Activated T-helper 1 cell treated with Interleukin-2 at 50 U/mL for 16 hours (primary cell): ENCODE data around the gene AZU1.
A peak's percentile ranks its signal among the peaks of the same experiment; 100 is the strongest.

Experiments
- DNase-seq: peaks from one replicate; pipeline ENCODE4 v3.0.0-alpha.2; 2020; ENCODE audit warnings: low read depth

AZU1 gene

DNA sequence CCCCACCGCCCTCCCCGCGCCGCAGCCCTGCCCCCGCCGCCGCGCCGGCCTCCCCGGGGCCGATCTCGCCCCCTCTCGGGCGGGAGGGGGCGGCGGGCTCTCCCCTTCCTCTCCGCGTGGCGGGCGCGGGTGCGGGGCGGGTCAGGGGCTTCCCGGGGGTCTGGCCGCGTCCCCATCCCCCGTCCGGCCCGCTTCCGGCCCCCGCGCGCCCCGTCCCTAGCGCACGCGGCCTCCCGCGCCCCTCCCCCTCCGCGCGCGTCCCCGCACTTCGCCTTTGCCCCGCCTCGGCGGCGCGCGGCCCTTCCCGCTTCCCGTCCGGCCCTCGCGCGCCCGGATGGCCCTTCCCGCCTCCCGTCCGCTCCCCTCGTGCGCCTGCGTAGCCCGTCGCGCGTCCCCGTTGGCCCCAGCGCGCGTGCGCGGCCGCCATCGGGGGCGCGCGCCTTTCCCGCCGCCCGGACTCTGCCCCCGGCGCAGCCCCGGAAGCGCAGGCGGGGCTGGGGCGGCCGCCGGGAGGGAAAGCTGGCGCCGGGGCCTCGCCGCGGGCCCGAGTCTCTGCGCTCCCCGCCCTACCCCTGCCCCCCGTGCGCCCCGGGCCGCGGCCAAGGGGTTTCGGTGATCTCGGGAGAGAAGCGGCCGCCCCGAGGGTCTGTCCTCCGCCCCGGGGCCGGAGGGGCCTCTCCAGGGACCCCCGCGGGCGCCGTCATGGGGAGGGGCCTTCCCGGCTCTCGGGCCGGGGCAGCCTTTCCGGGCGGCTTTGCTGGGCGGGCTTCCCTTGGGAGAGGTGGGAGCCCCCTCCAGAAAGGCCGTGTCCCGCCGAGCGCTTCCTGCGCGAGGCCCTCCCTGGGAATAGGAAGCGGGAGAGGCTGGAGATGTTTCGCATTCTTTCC lies 29.9 kb upstream of the AZU1 start:
- peak; percentile 85 for DNase-seq

DNA sequence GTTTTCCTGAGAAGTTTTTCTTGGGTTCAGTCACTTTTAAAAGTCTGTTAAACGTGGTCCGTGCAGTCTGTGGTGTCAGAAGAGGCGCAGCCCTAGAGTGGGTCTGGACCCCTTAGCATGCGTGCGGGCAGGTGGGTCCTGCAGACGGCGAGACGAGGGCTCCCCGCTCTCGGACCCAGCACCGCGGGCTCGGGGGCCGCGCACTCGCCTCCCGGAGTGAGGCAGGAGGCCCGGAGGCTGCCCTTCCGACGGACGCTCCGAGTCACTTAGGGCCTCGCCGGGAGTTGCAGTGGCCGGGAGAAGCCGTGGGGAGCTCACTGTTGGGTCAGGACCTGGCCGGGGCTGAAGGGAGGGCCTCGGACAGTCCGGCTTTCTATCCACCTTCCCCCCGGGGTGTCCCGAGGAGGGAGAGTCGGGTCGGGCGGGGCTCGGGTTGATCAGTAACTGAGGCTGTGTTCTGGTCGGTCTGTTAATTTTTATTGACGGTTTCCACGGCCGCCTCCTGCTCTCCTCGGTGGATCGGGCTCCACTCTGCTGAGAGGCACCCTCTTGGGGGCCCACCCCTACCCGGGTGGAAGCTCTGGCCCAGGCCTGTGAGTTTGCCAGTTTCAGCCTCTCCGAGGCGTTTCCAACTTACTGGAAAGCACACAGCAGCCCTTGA lies 29.1 kb upstream of the AZU1 start:
- no peak for DNase-seq

DNA sequence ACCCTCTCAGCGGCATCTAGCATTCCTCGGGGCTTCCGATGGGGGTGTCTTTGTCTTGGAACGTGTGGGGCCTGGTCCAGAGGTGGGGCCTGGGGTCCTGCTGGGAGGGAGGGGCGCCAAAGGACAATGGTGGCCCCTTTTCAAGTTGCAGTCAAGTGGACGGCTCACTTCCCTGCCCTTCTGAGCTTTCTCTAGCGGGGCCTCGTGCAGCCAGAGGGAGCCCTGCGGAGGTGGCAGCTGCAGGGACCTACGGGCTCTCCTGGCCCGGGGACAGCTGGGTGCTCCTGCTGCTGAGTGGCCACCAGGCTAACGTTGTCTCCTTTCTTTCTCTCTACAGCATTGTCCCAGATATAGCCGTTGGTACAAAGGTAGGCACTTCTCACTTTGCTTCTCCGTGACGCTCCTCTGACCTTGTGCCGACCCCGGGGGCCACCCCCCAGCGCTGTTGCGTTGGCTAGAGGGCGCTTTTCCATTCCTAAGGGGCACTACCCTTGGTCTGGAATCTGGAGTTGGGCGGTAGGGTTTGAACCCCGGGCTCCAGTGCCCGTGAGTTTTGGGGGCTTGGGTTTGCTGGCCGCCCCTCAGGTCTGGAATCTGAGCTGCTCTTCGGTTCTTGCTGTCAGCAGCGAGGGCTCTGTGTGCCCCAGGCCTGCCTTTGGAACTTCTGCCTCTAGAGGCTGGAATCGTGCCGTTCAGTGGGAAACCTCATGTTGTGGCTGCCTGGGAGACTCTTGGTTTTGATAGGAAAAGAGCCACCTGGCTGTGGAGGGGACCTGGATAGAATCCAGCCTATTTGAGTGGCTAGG lies 28.4 kb upstream of the AZU1 start:
- DNase-seq, result no peak

DNA sequence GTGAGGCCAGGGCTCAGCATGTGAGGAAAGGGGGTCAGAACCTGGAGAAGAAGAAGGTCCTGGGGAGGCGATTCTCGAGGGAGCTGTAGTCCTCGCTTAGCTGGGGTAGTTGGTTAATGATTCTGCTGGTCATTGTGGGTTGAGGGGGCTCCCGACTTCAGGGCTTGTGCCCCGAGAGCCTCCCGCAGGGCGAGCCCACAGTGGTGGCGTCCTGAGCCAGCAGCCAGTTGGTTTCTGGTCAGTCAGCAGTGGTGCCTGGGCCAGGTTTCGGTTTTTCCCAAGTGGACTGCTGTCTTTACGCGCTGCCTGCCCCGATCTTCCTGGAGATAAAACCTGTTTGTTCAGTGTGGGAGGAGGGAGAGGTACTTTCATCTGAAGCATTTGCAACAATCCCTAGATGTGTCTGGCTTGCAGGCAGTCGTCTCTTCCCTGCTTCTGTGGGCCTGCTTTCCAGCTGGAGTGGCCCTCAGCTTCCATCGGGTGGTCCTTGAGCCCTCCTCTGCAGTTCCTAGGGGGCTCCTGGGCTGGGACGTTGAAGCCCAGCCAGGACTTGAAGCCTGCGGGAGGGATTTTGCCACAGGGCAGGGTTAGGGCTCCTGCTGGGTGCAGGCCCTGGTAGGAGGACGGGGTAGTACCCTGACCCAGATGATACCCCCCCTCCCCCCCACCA lies 27.1 kb upstream of the AZU1 start:
- DNase-seq, result no peak

DNA sequence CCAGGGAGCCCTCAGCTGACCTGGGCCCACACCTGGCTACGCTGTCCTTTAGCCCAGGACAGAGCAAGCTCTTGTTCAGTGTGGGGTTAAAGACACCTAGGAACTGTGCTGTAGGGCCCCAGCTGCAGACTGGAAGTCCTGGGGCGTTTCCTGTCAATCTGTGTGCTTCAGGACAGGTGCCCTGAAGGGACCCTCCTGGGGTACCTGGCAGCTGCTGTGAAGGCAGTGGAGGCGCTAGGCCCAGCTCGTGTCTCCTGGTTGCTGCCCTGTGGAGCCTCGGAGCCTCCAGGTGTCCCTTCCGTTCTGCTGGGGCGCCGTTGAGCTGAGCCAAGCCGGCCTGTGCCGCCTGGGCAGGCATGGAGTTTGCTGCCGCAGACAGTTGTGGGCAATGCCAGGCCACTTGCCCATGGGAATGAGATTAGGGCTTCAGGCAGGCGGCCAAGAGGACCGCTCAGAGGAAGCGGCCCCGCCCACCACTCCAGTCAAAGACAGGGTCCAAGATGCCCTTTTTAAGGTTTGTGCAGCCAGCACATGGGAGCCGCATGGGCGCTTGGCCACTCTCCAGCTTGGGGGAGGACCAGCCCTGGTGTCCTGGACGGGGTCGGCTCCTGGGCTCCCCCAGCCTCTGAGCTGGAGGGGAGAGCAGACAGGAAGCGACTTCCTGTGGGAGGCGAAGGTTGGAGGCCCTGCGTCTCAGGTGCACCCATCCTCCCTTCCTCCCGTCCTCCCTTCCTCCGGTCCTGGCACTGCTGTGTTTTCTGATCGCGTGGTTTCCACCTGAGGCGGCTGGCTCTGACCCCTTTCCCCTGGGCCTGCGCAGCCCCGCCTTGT lies 26.4 kb upstream of the AZU1 start:
- no peak for DNase-seq

DNA sequence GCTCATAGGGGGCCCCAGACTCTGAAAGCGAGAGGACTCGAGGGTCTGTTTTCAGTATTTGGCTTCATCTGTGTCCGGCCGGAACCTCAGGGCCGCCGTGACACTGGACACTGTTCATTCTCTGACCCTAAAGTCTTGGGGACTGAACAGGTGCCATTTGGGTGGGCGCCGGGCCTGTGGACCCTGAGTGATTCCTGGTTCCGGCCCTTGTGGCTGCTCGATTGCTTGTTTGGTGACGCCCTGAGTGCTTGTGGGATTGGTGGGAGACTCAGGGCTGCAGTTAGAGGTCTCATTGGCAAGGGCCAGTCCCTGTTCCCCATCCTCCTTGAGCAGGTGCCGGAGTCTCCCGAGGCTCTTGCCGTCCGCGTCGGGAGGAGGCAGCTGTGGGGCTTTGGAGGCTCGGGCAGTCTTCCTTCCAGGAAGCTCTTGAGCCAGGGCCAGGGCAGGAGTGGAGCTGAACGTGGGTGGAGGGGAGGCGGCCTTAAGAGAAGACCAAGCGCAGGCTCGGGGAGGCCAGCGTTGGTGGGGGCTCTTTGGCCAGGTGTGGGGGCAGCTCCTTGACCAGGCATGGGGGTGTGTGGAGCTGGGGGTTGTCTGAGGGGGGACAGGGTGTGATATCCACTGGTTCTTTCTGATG lies 25.7 kb upstream of the AZU1 start:
- no peak for DNase-seq

DNA sequence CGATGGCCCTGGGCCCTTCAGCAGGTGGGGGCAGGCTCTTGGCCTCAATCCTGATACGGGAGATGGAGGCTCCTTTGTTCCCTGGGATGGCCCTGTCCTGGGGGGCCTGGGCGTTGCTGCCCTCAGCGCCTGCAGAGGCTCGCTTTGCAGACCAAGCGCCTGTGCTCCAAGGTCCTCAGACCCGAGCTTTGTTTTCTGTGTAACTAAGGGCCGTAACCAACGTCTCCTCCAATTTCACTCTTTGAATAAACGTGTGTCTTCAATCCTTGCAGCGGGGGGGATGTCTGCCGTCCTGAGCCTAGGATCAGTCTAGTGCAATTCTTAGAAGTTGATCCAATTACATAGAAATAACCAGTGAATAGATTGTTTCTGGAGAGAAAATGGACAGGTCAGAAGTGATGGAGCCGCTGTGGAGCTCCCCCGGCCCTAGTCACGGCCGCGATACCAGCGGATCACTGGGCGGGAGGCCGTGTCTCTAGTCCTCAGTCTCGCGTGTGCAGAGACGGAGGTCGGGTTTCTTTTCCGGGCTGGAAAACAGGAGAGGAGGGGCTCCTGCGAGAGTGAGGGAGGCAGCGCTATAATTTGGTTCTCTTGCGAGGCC lies 25.0 kb upstream of the AZU1 start:
- DNase-seq, result no peak

DNA sequence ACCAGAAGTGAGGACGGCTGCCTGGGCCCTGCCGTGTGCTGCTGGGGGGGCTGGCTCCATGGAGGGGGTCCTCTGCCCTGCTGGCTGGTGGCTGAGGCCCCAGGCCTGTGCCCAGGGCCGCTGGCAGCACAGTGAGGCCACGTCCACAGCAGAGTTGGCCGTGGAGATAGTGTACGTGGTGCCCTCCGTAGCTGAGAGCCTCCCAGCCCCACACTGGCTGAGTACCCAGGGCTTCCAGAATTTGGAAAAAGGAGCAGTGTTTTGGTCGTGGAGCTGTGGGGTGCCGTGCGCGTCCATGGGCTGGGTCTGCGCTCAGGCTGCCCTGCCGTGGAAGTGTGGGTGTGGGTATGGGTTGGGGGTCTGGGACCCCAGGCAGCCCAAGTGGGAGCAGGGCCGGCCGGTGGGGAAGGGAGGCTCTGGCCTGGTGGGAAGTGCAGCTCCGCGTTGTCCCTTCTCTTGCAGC lies 24.5 kb upstream of the AZU1 start:
- DNase-seq, result no peak

DNA sequence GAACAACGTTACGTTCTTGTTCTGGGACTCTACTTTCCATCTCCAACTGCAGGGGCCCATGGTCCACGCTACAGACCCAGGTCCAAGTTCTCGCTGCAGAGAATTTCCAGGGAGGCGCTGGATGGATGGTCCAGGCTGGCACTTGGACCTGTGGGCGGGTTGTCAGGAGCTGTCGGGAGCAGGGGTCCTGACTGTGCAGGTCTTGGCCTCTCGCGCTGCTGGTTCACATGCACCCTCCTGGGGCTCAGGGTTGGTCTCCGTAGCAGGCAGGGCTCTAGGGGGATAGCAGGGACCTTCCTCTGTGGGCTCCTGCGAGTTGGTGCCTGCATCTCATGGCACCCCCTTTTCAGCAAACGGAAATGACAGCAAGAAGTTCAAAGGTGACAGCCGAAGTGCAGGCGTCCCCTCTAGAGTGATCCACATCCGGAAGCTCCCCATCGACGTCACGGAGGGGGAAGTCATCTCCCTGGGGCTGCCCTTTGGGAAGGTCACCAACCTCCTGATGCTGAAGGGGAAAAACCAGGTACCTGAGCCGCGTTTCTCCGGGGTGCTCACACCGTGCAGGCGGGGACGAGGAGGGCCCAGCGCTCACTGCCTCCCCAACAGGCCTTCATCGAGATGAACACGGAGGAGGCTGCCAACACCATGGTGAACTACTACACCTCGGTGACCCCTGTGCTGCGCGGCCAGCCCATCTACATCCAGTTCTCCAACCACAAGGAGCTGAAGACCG lies 23.8 kb upstream of the AZU1 start:
- no peak for DNase-seq

DNA sequence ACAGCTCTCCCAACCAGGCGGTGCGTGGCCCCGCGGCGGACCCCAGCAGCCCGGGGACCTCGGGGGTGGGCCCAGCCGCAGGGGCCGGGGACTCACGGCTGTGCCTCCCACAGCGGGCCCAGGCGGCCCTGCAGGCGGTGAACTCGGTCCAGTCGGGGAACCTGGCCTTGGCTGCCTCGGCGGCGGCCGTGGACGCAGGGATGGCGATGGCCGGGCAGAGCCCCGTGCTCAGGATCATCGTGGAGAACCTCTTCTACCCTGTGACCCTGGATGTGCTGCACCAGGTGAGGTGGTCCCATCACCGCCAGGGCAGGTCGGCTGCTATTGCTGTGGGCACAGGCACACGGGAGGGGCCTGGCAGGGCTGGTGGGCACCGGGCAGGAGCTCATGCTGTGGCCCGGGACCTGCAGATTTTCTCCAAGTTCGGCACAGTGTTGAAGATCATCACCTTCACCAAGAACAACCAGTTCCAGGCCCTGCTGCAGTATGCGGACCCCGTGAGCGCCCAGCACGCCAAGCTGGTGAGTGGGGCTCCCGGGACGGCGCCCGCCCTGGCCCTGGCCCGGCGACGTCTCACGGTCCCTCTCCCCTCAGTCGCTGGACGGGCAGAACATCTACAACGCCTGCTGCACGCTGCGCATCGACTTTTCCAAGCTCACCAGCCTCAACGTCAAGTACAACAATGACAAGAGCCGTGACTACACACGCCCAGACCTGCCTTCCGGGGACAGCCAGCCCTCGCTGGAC lies 23.0 kb upstream of the AZU1 start:
- DNase-seq, result no peak

DNA sequence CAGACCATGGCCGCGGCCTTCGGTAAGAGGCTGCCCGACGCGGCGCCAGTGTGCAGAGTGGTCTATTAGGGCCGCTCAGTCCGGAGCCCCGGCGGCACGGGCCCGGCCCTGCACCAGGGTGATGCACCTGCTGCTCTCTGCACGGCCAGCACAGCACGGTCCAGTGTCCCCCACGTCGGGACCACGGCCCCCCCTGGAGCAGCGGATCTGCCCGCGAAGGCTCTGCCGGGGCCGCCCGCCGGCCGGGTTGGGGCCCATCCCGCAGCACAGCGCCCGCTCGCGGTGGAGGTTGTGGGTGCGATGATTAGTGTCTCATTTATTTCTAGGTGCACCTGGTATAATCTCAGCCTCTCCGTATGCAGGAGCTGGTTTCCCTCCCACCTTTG lies 22.5 kb upstream of the AZU1 start:
- no peak for DNase-seq

DNA sequence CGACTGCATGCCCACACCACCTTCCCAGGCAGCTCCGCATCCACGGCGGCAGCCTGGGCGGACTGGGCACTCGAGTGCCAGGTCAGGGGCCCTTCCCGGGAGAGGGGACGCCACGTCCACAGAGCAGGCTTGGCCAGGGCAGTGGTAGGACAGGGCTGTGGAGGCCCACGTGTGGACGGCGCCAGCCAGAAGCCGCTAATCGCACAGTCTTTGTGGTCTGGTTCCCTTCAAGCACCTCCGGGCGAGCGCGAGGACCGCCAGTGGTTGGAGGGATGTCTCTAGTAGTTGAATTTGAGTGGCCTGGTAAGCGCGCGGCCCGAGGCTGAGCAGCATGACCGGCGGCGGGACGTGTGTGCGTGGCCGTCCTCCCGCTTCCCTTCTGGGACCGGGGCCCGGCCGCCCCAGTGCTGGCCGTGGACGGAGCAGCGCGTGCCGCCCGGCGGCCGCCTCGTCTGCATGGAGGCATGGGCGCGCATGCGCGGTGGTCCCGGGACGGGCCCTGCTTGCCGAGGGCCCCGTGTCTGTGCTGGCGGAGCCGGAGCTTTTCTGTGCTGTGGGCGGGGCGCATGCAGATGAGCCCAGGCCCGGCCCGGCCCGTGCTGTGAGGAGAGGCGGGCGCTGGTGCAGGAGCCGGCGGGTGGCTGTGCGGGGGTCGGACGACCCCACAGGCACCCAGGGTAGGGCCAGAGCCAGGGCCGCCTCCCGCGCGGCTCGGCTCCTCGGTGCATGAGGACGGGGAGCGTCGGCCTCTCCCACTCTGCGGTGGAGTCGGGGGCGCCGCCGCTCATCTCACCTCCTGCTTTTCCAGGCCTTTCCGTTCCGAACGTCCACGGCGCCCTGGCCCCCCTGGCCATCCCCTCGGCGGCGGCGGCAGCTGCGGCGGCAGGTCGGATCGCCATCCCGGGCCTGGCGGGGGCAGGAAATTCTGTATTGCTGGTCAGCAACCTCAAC lies 21.8 kb upstream of the AZU1 start:
- no peak for DNase-seq

DNA sequence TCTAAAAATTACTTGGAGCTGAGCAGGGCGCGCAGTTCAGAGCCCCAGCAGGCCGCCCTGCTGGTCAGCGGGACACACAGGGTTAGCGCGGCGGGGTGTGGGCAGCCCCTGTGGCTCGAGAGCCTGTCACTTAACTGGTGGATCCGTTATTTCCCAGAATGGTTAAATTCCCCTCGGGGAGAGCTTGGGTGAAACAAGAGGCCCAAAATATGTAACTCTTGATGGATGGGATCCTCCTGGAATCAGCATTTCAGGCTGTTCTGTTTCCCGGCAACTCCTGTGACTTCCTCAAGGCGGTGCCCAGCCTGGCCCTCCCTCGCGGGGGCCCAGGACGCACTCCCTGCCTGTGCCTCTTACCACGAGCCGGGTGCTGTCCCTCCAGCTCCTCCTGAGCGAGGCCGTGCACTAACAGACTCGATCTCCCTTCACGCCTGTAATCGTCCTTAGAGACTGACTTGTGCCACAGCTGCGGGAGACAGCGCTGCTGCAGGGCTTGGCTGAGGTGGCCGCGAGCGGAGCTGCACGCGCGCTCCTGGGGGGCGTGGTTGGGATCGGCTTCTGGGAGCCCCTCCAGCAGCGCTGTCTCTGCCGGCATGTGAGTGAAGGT lies 20.7 kb upstream of the AZU1 start:
- no peak for DNase-seq

DNA sequence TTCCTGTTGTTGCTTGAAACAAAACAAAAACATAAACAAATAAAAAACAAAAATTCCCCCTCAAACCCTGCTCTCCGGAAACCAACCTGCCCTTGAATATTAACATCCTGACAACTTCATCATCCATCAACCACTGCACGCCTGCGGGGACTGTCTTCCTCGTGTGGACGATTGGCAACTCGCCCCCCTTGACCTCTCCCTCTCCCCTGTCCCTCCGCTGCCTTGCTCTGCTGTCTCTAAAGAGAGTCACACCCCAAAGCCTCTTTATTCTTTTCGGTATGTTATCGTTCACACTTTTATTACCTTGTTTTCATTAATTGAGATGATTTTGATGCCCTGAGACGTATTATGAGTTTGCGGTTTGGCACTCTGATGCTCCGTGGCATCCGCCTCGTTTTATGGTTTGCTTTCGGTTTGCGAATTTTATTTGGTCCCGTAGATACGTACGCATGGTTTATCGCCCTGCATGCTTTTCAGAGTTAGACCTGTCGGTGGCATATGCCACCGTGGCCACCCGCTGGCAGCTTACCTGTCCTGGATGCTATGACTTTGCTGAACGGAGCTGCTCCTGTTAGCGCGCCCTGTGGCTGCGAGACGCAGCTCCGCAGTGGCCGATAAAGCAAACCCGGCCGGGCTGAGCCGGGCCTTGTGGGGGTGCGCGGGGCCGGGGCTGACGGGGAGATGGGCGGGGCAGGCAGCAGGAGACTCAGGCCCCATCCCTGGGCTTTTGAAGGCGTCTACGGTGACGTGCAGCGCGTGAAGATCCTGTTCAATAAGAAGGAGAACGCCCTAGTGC lies 19.8 kb upstream of the AZU1 start:
- DNase-seq, result no peak

DNA sequence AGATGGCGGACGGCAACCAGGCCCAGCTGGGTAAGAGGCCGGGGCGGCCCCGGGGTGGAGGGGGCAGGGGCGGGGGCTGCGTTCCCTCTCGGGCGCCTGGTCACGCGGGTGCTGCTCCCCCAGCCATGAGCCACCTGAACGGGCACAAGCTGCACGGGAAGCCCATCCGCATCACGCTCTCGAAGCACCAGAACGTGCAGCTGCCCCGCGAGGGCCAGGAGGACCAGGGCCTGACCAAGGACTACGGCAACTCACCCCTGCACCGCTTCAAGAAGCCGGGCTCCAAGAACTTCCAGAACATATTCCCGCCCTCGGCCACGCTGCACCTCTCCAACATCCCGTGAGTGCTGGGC lies 19.2 kb upstream of the AZU1 start:
- no peak for DNase-seq

DNA sequence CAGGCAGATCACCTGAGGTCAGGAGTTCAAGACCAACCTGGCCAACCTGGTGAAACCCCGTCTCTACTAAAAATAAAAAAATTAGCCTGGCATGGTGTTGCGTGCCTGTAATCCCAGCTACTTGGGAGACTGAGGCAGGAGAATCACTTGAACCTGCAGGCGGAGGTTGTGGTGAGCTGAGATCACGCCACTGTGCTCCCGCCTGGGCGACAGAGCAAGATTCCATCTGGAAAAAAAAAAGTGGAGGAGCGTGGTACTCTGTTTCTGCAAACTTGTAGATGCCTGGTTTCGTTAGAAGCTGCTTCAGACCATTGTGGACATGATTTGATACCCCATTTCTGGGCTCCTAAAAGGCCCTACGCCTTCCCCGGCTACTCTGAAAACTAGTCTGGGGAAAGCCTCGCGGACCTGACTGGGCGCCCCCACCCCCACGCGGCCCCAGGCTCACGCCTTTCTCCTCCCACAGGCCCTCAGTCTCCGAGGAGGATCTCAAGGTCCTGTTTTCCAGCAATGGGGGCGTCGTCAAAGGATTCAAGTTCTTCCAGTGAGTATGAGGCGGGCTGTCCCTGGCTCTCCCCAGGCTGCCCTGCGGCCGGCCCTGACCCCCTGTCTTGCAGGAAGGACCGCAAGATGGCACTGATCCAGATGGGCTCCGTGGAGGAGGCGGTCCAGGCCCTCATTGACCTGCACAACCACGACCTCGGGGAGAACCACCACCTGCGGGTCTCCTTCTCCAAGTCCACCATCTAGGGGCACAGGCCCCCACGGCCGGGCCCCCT lies 17.4 kb upstream of the AZU1 start:
- DNase-seq, result no peak
